ENCODE measurements around the gene SDC1.

SDC1 gene

DNA sequence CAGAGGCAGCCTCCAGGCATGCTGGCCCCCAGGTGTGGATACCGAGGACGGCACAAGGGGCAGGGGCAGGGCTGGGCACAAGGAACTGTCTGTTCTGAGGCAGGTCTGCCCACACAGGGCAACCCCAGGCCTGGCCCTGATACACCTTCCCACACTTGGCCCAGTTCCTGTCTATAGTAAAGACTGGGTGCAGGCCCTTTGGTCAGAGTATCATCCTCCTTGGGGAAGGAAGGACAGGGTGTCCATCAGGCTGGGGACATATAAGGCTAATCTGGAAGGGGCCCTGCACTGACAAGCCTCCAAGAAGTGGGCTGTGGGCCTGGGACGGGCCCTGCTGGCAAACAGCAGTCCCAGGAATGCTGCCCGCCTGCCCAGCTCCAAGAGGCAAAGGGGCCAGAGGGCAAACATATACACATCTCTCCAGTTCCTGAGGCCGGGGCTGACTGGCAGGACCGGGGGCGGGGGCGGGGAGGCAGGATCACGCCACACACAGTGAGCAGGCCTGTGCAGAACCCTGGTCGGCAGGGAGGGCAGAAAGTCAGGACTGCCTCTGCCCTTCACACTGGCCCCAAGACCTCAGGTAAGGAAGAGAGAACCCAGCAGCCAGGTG is 18.9 kb downstream of the SDC1 start:
- H3K4me2 ChIP-seq (ENCODE audit: low read length): no peak overlapping the region
- H2AFZ ChIP-seq: no peak overlapping the region
- no peaks in the 10 kb centered on the region for H3K79me2 ChIP-seq
- no peak overlapping the region for H3K9ac ChIP-seq
- no peaks in the 10 kb centered on the region for H3K36me3 ChIP-seq (ENCODE audit: control insufficient read depth, insufficient read depth, low read length)
- H3K4me3 ChIP-seq (ENCODE audit: low read depth, low read length): no peak overlapping the region
- H3K9me3 ChIP-seq (ENCODE audit: control insufficient read depth, low read length): no peaks in the 10 kb centered on the region
- TF ChIP-seq CTCF (IDR thresholded peaks at IDR 0.05): no peak
- peaks cover 7% of the 10 kb centered on the region for H3K4me1 ChIP-seq
- H3K27ac ChIP-seq: no peak overlapping the region
- H3K27me3 ChIP-seq (ENCODE audit: control insufficient read depth, insufficient read depth, low read length): no peaks in the 10 kb centered on the region

- no peak for TF ChIP-seq CTCF (IDR thresholded peaks at IDR 0.05)
- H2AFZ ChIP-seq: no peak overlapping the region
- no peaks in the 10 kb centered on the region for H3K36me3 ChIP-seq (ENCODE audit: control insufficient read depth, insufficient read depth, low read length)
- peaks cover 7% of the 10 kb centered on the region for H3K4me1 ChIP-seq
- no peaks in the 10 kb centered on the region for H3K27me3 ChIP-seq (ENCODE audit: control insufficient read depth, insufficient read depth, low read length)
- H3K4me3 ChIP-seq (ENCODE audit: low read depth, low read length): no peak overlapping the region
- no peaks in the 10 kb centered on the region for H3K9me3 ChIP-seq (ENCODE audit: control insufficient read depth, low read length)
- H3K27ac ChIP-seq: no peak overlapping the region
- no peaks in the 10 kb centered on the region for H3K79me2 ChIP-seq
- H3K9ac ChIP-seq: no peak overlapping the region
- H3K4me2 ChIP-seq (ENCODE audit: low read length): no peak overlapping the region
Measured at GRCh38 chr2:20205069-20205468, 19.9 kb downstream of the SDC1 start.

GRCh38 chr2:20203521-20204225 is 21.3 kb downstream of the SDC1 start:
- Histone ChIP-seq H3K9ac (no peak overlapping the region), H3K4me1 (peaks cover 7% of the 10 kb centered on the region), H3K27me3 (ENCODE audit: control insufficient read depth, insufficient read depth, low read length) (no peaks in the 10 kb centered on the region), H3K4me3 (ENCODE audit: low read depth, low read length) (no peak overlapping the region), H3K36me3 (ENCODE audit: control insufficient read depth, insufficient read depth, low read length) (no peaks in the 10 kb centered on the region), H3K27ac (no peak overlapping the region), H3K4me2 (ENCODE audit: low read length) (no peak overlapping the region), H3K79me2 (no peaks in the 10 kb centered on the region), H2AFZ (no peak overlapping the region), H3K9me3 (ENCODE audit: control insufficient read depth, low read length) (no peaks in the 10 kb centered on the region)
- no peak for TF ChIP-seq CTCF (IDR thresholded peaks at IDR 0.05)

GRCh38 chr2:20203072-20203471 is 21.9 kb downstream of the SDC1 start:
- peaks cover 4% of the 10 kb centered on the region for H3K4me1 ChIP-seq
- H3K9me3 ChIP-seq (ENCODE audit: control insufficient read depth, low read length): no peaks in the 10 kb centered on the region
- H3K4me3 ChIP-seq (ENCODE audit: low read depth, low read length): no peak overlapping the region
- H3K79me2 ChIP-seq: no peaks in the 10 kb centered on the region
- no peak overlapping the region for H3K9ac ChIP-seq
- H3K27ac ChIP-seq: no peak overlapping the region
- H3K36me3 ChIP-seq (ENCODE audit: control insufficient read depth, insufficient read depth, low read length): no peaks in the 10 kb centered on the region
- H3K4me2 ChIP-seq (ENCODE audit: low read length): no peak overlapping the region
- H2AFZ ChIP-seq: no peak overlapping the region
- no peak for TF ChIP-seq CTCF (IDR thresholded peaks at IDR 0.05)
- H3K27me3 ChIP-seq (ENCODE audit: control insufficient read depth, insufficient read depth, low read length): no peaks in the 10 kb centered on the region

- no peak for TF ChIP-seq CTCF (IDR thresholded peaks at IDR 0.05)
- no peaks in the 10 kb centered on the region for H3K79me2 ChIP-seq
- H3K27ac ChIP-seq: no peak overlapping the region
- H3K4me2 ChIP-seq (ENCODE audit: low read length): no peak overlapping the region
- no peaks in the 10 kb centered on the region for H3K27me3 ChIP-seq (ENCODE audit: control insufficient read depth, insufficient read depth, low read length)
- no peak overlapping the region for H2AFZ ChIP-seq
- no peak overlapping the region for H3K4me3 ChIP-seq (ENCODE audit: low read depth, low read length)
- H3K36me3 ChIP-seq (ENCODE audit: control insufficient read depth, insufficient read depth, low read length): no peaks in the 10 kb centered on the region
- no peaks in the 10 kb centered on the region for H3K4me1 ChIP-seq
- H3K9ac ChIP-seq: no peak overlapping the region
- H3K9me3 ChIP-seq (ENCODE audit: control insufficient read depth, low read length): no peaks in the 10 kb centered on the region
Measured at GRCh38 chr2:20201671-20202070, 23.3 kb downstream of the SDC1 start.

Data from parathyroid adenoma (tissue), 2 donors.